GM19025 (cell line): ENCODE measurements around the gene RETREG1.
"Not testable (repeated sequence)": the region's sequence is repeated elsewhere in the genome, so short reads cannot be mapped to it uniquely, and the experiment has no call there.

Experiments
- ATAC-seq: cut with Tn5 transposase; IDR thresholded peaks from one replicate; pipeline ENCODE4 v1.9.1; 2021; ENCODE audit warnings: mild to moderate bottlenecking, low read depth, moderate library complexity; ENCODE audit not compliant: unreplicated experiment

The RETREG1 gene

GRCh38 chr5:16500024-16500423 is 116.8 kb downstream of the RETREG1 start:
- ATAC-seq: no peak

- no peak for ATAC-seq
These were observed 119.3 kb downstream of the RETREG1 start for GRCh38 chr5:16497546-16497945.

GRCh38 chr5:16493261-16493660 is 123.5 kb downstream of the RETREG1 start:
- no peak for ATAC-seq

- no peak for ATAC-seq
These were observed 124.2 kb downstream of the RETREG1 start for GRCh38 chr5:16492398-16493140.

- no peak for ATAC-seq
These were observed 125.9 kb downstream of the RETREG1 start for GRCh38 chr5:16490911-16491310.

GRCh38 chr5:16489322-16489791 is 127.4 kb downstream of the RETREG1 start:
- ATAC-seq: no peak

GRCh38 chr5:16487456-16487855 is 129.3 kb downstream of the RETREG1 start:
- no peak for ATAC-seq

- ATAC-seq: no peak
These were observed 130.1 kb downstream of the RETREG1 start for GRCh38 chr5:16486711-16487111.

GRCh38 chr5:16485656-16486055 is 131.1 kb downstream of the RETREG1 start:
- no peak for ATAC-seq

- no peak for ATAC-seq
These were observed 132.7 kb downstream of the RETREG1 start for GRCh38 chr5:16484081-16484480.

- no peak for ATAC-seq
These were observed 133.4 kb downstream of the RETREG1 start for GRCh38 chr5:16483361-16483760.

GRCh38 chr5:16482891-16483290 is 133.9 kb downstream of the RETREG1 start:
- ATAC-seq: no peak

GRCh38 chr5:16480821-16481538 is 135.8 kb downstream of the RETREG1 start:
- no peak for ATAC-seq

GRCh38 chr5:16480144-16480543 is 136.7 kb downstream of the RETREG1 start:
- ATAC-seq: no peak

- no peak for ATAC-seq
These were observed 139.3 kb downstream of the RETREG1 start for GRCh38 chr5:16477541-16477940.

- ATAC-seq: not testable (repeated sequence)
These were observed 140.4 kb downstream of the RETREG1 start for GRCh38 chr5:16476417-16476816.

- no peak for ATAC-seq
These were observed 145.4 kb downstream of the RETREG1 start for GRCh38 chr5:16471387-16471786.

GRCh38 chr5:16467363-16468219 is 149.2 kb downstream of the RETREG1 start:
- ATAC-seq: peak; percentile 56

- ATAC-seq: peak; percentile 81
These were observed 151.0 kb downstream of the RETREG1 start, which contains the start of gene ZNF622 for GRCh38 chr5:16465544-16466432. TSS of gene ZNF622 (minus strand) at chr5:16465800. CDS start at chr5:16465665, 135 bp downstream.
